Omental fat pad (tissue), 4 donors: Measurements from ENCODE around the gene KIZ. TPM values are rescaled to one million over a fixed set of nuclear protein-coding genes. Genes with fewer than 3 reads are reported as not detected.

Source experiments
- ATAC-seq: fragments of 150-250 bp; one replicate; pipeline ENCODE4 v1.9.1; 2016; ENCODE audit warnings: mild to moderate bottlenecking, moderate library complexity; ENCODE audit not compliant: low FRiP score
- DNase-seq: peaks from one replicate; pipeline ENCODE4 v3.0.0-alpha.2; 2019; ENCODE audit warnings: low spot score
- CTCF ChIP-seq, 3 donors: fragments of 450-650 bp; IDR thresholded peaks; one replicate each; pipeline ENCODE4 v1.5.1; 2016 to 2017; ENCODE audit warnings: antibody characterized with exemption in 3 of 3, mild to moderate bottlenecking in 3 of 3, moderate library complexity in 2 of 3
- total RNA-seq, 4 donors: library from RNA; depleted of rRNA; stranded (reverse); fragments of >200 nt; gene quantifications; one replicate each; pipeline ENCODE4 v1.1.0, GENCODE V29; 2016

The KIZ gene
- total RNA-seq, 4 donors from 2014 or later: 19.1 to 33.7 (median 23.7) TPM

GRCh38 chr20:21269772-21270171 is 143.9 kb downstream of the KIZ start:
- no peak for ATAC-seq
- no peak for TF ChIP-seq CTCF (IDR thresholded peaks at IDR 0.05)
- no peak for DNase-seq

GRCh38 chr20:21270806-21271205 is 144.9 kb downstream of the KIZ start:
- ATAC-seq (no peak), DNase-seq (no peak)
- no peak for TF ChIP-seq CTCF (IDR thresholded peaks at IDR 0.05)

- TF ChIP-seq CTCF (IDR thresholded peaks at IDR 0.05): no peak
- no peak for DNase-seq
- no peak for ATAC-seq
These were observed 146.4 kb downstream of the KIZ start for GRCh38 chr20:21272279-21272678.

GRCh38 chr20:21272679-21273078 is 146.8 kb downstream of the KIZ start:
- ATAC-seq (no peak), DNase-seq (no peak)
- no peak for TF ChIP-seq CTCF (IDR thresholded peaks at IDR 0.05)

GRCh38 chr20:21273755-21274386 is 148.0 kb downstream of the KIZ start:
- no peak for TF ChIP-seq CTCF (IDR thresholded peaks at IDR 0.05)
- ATAC-seq: no peak
- no peak for DNase-seq

- DNase-seq: no peak
- no peak for ATAC-seq
- TF ChIP-seq CTCF (IDR thresholded peaks at IDR 0.05): no peak
These were observed 152.9 kb downstream of the KIZ start for GRCh38 chr20:21278829-21279228.

- DNase-seq (no peak), ATAC-seq (no peak)
- TF ChIP-seq CTCF (IDR thresholded peaks at IDR 0.05): no peak
These were observed 154.0 kb downstream of the KIZ start for GRCh38 chr20:21279706-21280521.
